ENCODE data around the gene USP9Y.

The USP9Y gene

DNA sequence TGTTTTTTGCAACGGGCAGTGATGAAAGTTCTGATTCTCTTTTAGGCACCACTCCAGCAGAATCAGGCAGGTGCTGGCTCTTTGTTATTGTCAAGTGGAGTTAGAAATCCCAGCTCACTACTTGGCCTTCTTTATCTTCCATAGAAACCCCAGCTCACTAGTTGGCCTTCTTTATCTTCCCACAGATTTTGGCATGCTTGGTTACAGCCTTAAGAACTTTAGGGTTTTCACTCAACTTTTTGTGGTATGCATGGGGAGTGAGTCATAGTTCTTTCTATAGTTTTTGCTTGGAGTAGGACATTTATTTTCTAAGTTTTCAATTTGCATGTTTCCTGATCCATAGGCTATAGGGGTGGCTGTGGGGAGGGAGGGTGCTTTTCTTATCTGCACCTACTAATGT lies 55.0 kb downstream of the USP9Y start:
- no peak for DNase-seq

GRCh38 chrY:12765976-12766375 lies 64.9 kb downstream of the USP9Y start:
- no peak for DNase-seq

DNA sequence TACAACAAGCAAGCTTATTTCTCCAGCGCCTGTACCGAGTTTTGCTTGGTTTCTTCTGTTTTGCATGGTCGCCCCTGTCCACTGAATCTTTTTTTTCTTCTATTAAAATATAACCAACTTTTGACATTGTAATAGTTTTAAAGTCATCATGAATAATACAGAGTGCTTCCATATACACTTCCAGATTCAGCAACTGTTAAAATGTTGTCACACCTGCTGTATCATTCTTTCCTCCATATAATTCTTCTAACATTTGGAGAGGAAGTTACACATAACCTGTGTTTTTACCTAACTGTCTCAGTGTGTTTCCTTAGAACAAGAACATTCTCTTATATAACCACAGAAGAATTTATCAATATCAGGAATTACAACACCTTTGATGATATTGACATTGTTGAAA lies 83.5 kb downstream of the USP9Y start:
- no peak for DNase-seq

- DNase-seq, result no peak
Observed at GRCh38 chrY:12793999-12794398, 93.0 kb downstream of the USP9Y start.

- no peak for DNase-seq
Observed at GRCh38 chrY:12808046-12808445, 107.0 kb downstream of the USP9Y start.

DNA sequence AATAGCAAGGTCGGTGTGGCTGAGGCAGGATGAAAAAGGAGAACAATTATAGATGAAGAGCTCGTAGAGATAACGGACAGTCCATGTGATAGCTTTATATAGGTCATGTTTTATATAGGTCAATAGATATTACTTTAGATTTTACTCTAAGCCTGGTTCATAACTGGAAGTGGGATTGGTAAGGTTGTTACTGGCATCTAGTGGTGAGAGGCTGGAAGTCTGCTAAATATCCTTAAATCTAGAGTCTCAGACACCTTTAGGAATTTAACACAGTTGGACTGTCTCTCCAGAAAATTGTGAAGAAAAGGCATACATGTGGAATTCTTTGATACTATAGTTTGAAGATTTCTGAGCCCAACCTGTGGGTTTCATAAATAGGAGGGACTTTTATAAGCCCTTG lies 108.0 kb downstream of the USP9Y start:
- DNase-seq, result no peak

GRCh38 chrY:12823408-12823807 lies 122.4 kb downstream of the USP9Y start:
- no peak for DNase-seq

GRCh38 chrY:12826791-12827190 lies 125.8 kb downstream of the USP9Y start:
- DNase-seq, result no peak

DNA sequence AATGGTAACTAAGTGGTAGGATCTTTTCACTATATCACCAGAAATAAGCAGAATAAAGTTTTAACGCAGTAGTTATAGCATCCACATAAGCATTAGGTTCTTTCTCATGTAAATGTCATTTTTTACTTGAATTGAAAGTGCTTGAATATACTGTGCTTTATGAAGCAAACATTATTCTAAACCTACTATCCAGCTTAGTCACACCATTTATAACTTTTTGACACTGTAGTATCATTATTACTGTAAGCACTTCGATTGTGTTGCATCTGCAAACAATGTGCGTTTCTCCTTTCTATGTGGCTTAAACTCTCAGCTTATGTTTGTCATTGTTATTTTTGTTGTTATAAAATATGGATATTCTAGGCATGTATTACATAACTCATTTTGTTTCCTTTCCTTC lies 132.3 kb downstream of the USP9Y start:
- DNase-seq, result no peak

- no peak for DNase-seq
Observed at GRCh38 chrY:12837550-12837949, 136.5 kb downstream of the USP9Y start.

GRCh38 chrY:12841368-12841767 lies 140.3 kb downstream of the USP9Y start:
- no peak for DNase-seq

- DNase-seq, result no peak
Observed at GRCh38 chrY:12846793-12847192, 145.8 kb downstream of the USP9Y start.

DNA sequence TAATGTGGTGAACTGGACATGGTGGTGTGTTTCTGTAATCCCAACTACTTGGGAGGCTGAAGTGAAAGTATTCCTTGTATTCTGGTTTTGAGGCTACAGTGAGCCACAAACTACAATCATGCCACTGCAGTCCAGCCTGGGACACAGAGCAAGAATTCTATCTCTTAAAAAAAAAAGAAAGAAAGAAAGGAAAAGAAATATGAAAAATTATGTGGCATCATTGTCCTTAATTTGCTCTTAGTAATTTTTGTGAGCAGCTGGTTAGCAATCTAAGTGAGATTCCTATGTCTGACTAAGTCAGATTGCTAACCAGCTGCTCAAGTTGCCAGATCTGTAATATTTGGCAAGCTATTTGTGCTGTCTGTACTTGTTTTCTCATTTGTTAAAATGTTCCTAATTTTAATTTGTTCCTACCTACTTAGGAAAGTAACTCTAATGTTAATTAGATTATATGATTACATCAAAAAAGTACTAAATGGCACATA lies 154.8 kb downstream of the USP9Y start:
- no peak for DNase-seq

DNA sequence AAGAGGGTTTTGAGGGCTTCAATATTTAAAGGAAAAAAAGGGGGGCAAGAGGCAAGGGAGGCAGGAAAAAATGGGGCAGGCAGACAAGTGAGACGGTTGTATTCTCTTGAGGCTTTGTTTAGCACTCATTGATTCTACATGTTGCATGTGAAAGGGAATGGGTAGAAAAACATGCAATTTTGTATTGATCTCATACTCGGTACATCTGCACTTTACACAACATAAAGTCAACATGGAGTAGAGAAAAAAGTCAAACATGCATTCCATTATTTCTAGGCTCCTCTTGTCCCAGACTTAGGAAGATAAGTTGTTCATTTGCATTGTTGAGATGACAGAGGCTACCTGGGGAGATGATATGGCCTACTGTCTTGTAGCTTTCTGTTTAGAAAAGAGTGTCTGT lies 166.9 kb downstream of the USP9Y start:
- DNase-seq, result no peak

- no peak for DNase-seq
Observed at GRCh38 chrY:12896973-12897372, 195.9 kb downstream of the USP9Y start.

DNA sequence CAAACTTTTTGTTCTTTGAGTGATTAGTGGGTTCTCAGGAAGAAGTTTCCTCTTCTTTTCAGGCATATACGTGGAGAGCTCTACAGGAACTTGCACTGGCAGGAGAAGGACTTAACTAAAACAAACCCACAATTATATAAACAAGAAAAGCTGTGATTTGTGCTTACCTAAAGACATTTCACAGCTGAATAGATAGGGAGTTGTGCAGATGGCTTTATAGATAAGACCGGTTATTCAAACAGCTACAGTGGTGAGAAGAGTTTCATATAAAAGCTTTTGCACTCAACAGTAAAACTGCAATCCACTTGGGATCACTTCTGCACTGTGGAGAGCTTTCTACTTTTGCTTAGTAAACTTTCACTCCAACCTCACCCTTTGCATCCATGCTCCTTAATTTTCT lies 197.6 kb downstream of the USP9Y start:
- no peak for DNase-seq

DNA sequence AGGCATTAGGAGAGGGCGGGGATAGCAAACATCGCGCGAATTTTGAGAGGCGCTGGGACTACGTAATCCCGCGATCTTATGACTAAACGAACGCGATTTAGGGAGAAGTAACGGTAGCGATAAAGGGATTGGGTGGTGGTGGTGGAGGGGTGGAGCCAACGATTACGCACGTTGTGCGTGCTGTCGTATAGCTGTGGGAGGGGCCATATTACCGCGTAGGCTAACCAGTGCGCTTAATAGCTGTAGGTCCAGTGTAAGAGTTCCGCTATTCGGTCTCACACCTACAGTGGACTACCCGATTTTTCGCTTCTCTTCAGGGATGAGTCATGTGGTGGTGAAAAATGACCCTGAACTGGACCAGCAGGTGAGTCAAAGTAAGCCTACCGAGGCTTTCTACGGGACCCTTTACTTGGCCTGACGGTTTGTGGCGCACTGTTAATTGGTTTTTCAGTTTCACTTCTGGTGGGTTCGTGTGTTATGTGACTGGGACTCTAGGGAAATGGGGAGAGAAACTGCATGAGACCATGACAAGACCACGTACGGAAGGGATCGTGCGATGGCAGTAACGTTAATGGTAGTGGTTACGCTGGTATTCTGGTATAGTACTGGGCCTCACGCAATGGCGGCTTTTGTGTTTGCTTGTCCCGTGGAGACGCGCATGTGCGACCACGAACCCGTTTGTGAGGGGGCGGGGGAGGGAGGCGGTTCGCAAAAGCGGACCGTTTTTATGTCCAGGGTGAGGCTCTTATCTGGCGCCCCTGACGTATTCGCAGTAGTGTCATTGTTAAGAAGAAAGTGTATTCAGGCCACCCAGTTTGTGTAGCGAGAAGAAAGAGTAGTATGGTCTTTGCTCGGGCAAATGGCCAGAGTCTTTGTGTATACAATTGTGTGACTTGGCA lies 203.8 kb downstream of the USP9Y start, which contains the start of gene DDX3Y:
Gene DDX3Y (plus strand): TSS at position 251 of the 899 bp plus-strand sequence. CDS start 69 bp downstream, at position 320.
- DNase-seq, result peak; percentile 70

DNA sequence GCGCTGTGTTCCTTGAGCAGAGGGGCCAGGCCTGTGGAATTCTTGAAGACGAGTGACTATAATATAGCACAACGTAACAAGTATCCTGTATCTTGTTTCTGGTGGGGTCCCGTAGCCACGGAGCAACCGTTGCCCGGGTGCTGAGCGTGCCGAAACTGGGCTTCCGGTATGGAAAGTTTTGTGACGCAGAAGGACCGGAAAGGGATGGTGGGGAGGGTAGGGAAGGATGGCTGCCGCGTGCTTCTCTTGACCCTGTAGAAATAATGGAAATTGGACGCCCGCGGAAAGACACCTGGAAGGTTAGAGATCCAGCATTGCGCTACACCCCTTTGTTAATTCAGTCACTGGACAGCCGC lies 204.5 kb downstream of the USP9Y start:
- peak; percentile 69 for DNase-seq

DNA sequence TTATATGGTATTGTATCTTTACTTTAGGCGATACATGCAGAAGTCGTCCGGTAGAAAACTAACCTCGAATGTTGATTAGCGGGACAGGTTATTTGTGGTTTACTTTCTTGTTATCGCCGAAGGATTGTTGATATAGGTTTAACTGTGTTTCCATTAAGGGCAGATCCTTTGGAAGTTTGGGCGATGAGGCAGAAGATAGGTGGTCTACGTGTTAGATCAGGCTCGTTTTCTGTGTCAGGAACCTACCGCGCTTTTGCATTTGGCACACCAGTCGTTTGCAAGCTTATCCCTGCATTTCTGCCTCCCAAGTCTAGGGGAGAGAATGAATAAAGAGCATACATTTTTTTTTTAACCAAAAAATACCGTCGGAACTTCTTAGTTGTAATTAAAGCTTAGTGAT lies 204.9 kb downstream of the USP9Y start:
- no peak for DNase-seq

Measured in right kidney (tissue), 1 donor.